NCI-H1436 treated with DMSO at 0.1 percent for 48 hours (cell line): ENCODE measurements around the gene CALR.
A peak's percentile ranks its signal among the peaks of the same experiment; 100 is the strongest.
"Not testable (repeated sequence)": the region's sequence is repeated elsewhere in the genome, so short reads cannot be mapped to it uniquely, and the experiment has no call there.

Experiments used
- DNase-seq: peaks from one replicate; lab custom pipeline; 2025; lab: John Stamatoyannopoulos, UW

The CALR gene

DNA sequence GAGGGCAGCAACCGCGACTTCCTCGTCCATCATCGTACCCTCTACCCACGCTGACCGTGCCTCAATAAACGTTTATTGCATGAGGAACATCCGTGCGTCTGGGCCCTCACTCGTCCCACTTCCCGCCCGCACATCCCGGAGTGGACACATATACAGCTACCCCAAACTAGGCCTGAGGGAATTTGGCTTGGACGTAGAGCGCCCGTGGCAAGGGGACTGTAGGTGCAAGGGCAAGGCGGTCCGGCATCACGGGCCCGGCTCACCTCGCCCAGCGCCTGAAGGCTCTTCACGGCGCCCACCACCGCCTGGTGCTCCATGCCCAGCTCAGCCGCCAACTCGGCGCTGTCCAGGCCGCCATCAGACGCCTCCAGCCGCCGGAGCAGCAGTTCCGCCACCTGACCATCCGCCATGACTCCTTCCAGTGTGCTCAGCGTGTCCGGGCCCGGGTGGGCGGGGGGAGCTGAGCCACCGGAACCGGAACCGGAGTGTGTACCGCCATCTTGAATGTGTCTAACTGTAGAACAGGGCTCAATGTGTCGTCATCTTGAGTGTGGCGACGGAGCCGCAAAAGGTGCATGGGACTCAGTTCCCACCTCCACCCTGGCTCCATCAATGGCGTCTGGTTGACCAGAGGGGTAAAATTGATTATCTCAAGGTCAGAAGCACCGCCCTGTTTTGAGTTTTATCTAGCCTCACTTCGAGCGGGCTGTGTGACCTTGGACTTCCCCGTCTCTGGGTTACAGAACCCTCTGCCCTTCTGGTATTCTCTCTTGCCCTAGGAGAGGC lies 4.9 kb upstream of the CALR start, which contains the start of gene FARSA:
FARSA (minus strand) TSS at position 425 of the 786 bp plus-strand sequence; CDS start at position 410, 15 bp downstream.
- peak; percentile 62 for DNase-seq

DNA sequence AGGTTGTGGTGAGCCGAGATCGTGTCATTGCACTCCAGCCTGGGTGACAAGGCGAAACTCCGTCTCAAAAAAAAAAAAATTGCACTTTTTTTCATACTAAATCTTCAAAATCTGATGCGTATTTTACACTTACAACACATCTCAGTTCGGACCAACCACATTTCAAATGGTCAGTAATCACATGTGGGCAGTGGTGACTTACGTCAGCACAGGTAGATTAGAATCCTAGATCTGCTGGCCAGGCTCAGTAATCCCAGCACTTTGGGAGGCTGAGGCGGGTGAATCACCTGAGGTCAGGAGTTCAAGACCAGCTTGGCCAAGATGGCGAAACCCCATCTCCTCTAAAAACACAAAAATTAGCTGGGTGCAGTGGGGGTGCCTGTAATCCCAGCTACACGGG lies 3.3 kb upstream of the CALR start:
- DNase-seq = no peak

GRCh38 chr19:12936582-12936981 lies 1.8 kb upstream of the CALR start:
- no peak for DNase-seq

DNA sequence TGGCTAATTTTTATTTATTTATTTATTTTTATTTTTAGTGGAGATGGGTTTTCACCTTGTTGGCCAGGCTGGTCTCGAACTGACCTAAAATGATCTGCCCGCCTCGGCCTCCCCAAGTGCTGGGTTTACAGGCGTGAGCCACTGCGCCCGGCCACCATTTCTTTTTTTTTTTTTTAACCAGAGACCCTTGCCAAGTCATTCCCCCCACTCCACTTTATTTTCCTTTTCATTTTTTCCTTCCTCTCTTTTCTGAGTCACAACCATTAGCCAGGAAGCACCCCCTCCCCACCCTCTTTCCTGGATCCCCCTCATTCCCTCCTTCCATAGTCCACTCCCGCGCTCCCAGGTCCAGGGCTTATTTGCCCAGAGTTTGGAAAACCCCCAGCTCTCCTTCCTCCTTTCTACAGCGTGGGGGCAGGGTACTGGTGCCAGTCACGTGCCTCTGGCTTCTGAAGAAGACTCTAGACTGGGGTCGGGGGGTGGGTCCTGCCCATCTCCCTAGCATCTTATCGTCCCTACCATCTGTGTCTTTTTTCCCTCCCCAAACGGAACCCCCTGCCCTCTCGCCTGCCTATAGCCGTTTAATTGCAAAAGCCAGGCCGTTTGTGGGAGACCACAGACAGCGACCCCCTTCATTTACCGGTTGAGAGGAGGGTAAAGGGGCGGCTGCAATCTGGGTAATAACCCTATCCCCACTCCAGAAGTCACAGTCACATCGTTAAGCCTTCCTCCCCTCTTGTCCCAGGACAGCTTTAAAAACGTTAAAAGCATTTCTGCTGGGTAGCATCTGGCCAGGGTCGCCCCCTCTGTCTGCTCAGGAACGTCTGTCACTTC lies 1.1 kb upstream of the CALR start:
- no peak for DNase-seq

GRCh38 chr19:12938779-12939601 lies 581 bp downstream of the CALR start:
- DNase-seq = no peak

GRCh38 chr19:12939975-12940423 lies 1.6 kb downstream of the CALR start:
- DNase-seq = no peak

DNA sequence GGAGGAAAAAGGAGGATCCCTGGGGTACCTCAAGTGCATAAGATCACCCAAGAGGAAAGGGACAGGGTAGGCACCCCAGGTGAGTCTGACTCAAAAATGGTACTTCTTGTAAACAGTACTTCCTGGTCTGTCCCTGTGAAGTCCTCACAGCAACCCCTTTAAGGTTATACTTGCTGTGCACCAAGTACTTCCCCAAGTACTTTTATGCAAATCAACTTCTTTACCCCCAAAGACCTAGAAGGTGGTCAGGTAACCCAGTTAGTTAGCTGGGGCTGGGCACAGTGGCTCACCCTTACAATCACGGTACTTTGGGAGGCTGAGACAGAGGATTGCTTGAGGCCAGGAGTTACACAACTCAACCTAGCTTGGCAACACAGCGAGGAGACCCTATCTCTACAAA lies 2.5 kb downstream of the CALR start:
- DNase-seq = no peak

DNA sequence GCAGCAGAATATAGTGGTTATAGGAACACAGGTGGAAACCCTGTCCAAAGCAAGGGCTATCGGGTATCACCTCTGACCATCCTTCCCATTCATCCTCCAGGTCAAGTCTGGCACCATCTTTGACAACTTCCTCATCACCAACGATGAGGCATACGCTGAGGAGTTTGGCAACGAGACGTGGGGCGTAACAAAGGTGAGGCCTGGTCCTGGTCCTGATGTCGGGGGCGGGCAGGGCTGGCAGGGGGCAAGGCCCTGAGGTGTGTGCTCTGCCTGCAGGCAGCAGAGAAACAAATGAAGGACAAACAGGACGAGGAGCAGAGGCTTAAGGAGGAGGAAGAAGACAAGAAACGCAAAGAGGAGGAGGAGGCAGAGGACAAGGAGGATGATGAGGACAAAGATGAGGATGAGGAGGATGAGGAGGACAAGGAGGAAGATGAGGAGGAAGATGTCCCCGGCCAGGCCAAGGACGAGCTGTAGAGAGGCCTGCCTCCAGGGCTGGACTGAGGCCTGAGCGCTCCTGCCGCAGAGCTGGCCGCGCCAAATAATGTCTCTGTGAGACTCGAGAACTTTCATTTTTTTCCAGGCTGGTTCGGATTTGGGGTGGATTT lies 5.1 kb downstream of the CALR start:
- no peak for DNase-seq

- DNase-seq = no peak
These were observed 5.8 kb downstream of the CALR start for GRCh38 chr19:12944104-12944674.

DNA sequence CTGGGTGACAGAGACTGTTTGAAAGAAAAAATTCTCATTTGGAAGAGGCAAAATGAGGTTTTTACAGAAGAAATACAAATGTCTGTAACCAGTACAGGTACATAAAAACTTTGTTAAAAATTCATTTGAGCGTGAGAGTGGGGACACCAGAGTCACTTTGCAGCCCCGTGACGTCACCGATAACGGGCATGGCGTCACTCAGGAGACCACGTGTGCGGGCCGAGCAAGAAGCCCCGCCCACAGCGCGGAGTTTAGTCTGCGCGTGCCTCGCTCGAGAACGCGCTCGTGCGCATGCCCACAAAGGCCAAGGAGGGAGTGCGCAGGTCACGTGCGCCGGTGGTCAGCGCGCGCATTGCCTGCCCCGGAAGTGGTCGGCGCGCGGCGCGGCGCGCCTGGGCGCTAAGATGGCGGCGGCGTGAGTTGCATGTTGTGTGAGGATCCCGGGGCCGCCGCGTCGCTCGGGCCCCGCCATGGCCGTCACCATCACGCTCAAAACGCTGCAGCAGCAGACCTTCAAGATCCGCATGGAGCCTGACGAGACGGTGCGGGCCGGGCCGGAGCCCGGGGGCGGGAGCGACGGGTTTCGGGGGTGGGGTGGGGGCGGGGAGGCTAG lies 7.2 kb downstream of the CALR start, which contains the start of gene RAD23A:
RAD23A (plus strand) TSS at position 384 of the 613 bp plus-strand sequence; CDS start at position 471, 87 bp downstream.
- peak; percentile 80 for DNase-seq

- no peak for DNase-seq
These were observed 7.8 kb downstream of the CALR start for GRCh38 chr19:12946092-12946721.

DNA sequence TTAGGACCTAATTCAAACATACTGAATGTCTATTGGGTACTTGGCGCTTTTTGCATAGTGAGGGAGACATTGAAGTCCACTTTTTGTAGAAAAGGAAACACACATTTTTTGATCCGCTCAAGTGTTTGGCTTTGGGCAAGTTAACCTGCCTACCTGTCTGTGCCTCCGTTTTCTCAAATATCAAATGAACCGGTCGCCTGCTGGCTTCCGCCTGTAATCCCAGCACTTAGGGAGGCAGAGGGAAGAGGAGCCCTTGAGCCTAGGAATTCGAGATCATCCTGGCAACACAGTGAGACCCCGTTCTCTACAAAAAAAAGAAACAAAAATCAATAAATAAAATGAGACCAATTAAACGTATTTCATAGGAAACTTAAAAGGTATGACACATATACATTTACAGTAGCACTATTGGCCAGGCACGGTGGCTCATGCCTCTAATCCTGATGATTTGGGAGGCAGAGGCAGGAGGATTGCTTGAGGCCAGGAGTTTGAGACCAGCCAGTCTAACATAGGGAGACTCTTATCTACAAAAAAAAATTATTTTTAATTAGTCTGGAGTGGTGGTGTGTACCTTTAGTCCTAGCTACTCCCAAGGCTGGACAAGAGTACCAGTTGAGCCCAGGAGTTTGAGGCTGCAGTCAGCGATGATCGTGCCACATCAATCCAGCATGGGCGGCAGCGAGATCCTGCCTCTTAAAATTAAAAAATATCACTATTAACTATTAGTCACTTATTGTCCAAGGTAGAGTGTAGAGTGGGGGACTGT lies 8.5 kb downstream of the CALR start:
- no peak for DNase-seq

DNA sequence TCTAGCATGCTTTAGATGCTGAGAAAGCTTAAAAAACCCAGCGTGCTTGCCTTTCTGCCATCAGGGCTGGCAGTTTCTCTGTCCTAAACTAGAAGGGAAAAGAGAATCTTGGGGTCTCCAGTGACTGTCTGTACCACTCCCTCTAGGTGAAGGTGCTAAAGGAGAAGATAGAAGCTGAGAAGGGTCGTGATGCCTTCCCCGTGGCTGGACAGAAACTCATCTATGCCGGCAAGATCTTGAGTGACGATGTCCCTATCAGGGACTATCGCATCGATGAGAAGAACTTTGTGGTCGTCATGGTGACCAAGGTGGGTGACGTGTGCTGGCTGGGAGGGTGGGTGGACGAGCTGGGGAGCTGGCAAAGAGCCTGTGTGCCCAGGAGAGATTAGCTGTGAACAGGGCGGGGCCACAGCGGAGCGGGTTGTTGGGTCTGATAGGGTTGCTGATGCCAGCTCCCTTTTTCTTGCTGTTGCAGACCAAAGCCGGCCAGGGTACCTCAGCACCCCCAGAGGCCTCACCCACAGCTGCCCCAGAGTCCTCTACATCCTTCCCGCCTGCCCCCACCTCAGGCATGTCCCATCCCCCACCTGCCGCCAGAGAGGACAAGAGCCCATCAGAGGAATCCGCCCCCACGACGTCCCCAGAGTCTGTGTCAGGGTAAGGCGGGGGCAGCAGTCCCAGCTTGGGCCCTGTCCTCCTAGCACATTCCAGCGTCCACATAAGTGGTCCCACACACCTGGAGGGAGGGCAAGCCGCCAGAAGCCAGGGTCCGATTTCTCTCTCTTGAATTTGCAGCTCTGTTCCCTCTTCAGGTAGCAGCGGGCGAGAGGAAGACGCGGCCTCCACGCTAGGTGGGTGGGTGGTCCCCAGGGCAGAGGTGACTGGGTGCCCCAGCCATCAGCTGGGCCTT lies 9.5 kb downstream of the CALR start:
- no peak for DNase-seq

- no peak for DNase-seq
These were observed 10.4 kb downstream of the CALR start for GRCh38 chr19:12948612-12949362.

DNA sequence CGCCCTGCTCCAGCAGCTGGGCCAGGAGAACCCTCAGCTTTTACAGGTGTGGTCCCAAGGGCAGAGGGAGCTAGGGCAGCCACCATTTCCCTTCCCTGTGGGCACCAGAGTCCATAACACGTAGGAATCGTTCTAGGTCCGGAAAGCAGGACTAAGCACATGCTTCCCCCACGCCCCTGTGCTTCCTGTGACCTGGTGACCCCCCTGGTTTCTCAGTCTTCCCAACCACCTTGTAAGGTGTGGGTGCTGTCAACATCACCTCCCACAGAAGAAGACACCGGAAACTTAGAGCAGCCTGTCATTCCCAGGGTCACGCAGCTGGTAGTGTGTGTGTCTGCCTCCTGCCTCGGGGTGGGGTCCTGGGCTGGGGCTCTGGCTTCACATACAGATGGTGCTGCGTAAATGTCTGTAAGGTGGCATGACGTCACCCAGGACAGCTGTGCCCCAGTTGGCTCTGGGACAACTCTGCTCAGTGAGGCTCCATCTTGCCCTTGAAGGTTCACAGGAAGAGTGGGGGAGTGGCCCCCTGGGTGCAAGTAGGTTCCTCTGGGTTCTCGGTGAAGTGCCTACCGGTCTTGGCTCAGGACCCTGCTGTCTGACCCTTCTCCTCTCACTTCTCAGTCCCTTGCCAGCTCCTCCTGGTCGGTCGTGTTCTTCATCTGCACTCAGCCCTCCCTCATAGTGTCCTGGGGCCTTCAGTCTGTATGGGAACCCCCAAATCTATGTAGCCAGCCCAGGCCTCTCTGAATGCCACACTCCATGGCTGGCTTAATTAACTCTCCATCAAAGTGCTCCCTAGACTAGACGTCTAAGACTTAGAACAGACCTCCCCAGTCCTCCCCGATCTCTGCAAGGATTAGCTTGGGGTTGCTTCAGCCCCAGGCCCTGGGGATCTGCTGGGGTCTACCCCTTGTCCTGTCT lies 11.2 kb downstream of the CALR start:
- no peak for DNase-seq

DNA sequence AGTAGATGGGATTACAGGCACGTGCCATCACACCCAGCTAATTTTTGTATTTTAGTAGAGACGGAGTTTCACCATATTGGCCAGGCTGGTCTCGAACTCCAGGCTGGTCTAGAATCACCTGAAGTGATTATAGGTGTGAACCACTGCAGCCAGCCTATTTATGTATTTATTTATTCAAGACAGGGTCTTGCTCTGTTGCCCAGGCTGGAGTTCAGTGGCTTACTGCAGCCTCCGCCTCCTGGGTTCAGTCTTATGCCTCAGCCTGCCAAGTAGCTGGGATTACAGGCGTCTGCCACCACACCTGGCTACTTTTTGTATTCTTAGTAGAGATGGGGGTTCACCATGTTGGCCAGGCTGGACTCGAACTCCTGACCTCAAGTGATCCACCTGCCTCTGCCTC lies 13.6 kb downstream of the CALR start:
- DNase-seq = not testable (repeated sequence)
